ENCODE results near the gene ZMIZ2. TPM values are rescaled to one million over a fixed set of nuclear protein-coding genes. Genes with fewer than 3 reads are reported as not detected.

The ZMIZ2 gene
- total and polyA plus RNA-seq, 2 donors (not counting 1 experiment from before 2014, with no cell fraction given): 3.9 to 9.1 TPM

- Histone ChIP-seq H3K27ac (ENCODE audit: insufficient read depth, low read length) (no peak overlapping the region), H3K4me3 (replicated peaks in 1 of 4; ENCODE audit: control extremely low read depth in 1 of 4, insufficient read depth in 1 of 4, low read depth in 3 of 4, low read length in 4 of 4) (no peak overlapping the region), H3K9me3 (ENCODE audit: control insufficient read depth, insufficient read depth, low read depth, low read length) (no peaks in the 10 kb centered on the region), H3K4me2 (ENCODE audit: extremely low read depth, insufficient read depth, low read length) (no peak overlapping the region), H3K79me2 (ENCODE audit: control insufficient read depth, insufficient read depth, low read length) (peaks cover 30% of the 10 kb centered on the region), H3K9ac (ENCODE audit: insufficient read depth, low read length) (no peak overlapping the region), H3K36me3 (ENCODE audit: control insufficient read depth, insufficient read depth, low read length) (peaks cover 10% of the 10 kb centered on the region), H2AFZ (ENCODE audit: low read length) (no peak overlapping the region), H3K4me1 (ENCODE audit: control insufficient read depth, extremely low read depth, insufficient read depth, low read length) (peaks cover 2% of the 10 kb centered on the region), H4K20me1 (ENCODE audit: control insufficient read depth, extremely low read depth, insufficient read depth, low read length) (no peaks in the 10 kb centered on the region), H3K27me3 (ENCODE audit: control insufficient read depth, insufficient read depth, low read length) (no peaks in the 10 kb centered on the region)
- TF ChIP-seq EZH2 (IDR thresholded peaks at IDR 0.05; ENCODE audit: low read length, missing control alignments): no peak
- TF ChIP-seq CTCF (conservative IDR thresholded peaks at IDR 0.05 in 1 of 2, IDR thresholded peaks at IDR 0.05 in 1 of 2; ENCODE audit: low read depth in 1 of 2, low read length in 2 of 2): no peak
- no peak for DNase-seq (ENCODE audit: low read depth in 2 of 2)
Measured at GRCh38 chr7:44754802-44755697, 6.4 kb downstream of the ZMIZ2 start.

- TF ChIP-seq CTCF (conservative IDR thresholded peaks at IDR 0.05 in 1 of 2, IDR thresholded peaks at IDR 0.05 in 1 of 2; ENCODE audit: low read depth in 1 of 2, low read length in 2 of 2): no peak
- Histone ChIP-seq H3K9me3 (ENCODE audit: control insufficient read depth, insufficient read depth, low read depth, low read length) (no peaks in the 10 kb centered on the region), H3K79me2 (ENCODE audit: control insufficient read depth, insufficient read depth, low read length) (peaks cover 21% of the 10 kb centered on the region), H3K36me3 (ENCODE audit: control insufficient read depth, insufficient read depth, low read length) (peaks cover 15% of the 10 kb centered on the region), H3K27ac (ENCODE audit: insufficient read depth, low read length) (no peak overlapping the region), H3K9ac (ENCODE audit: insufficient read depth, low read length) (no peak overlapping the region), H3K4me3 (replicated peaks in 1 of 4; ENCODE audit: control extremely low read depth in 1 of 4, insufficient read depth in 1 of 4, low read depth in 3 of 4, low read length in 4 of 4) (no peak overlapping the region), H2AFZ (ENCODE audit: low read length) (no peak overlapping the region), H3K4me2 (ENCODE audit: extremely low read depth, insufficient read depth, low read length) (no peak overlapping the region), H3K27me3 (ENCODE audit: control insufficient read depth, insufficient read depth, low read length) (no peaks in the 10 kb centered on the region), H3K4me1 (ENCODE audit: control insufficient read depth, extremely low read depth, insufficient read depth, low read length) (peaks cover 2% of the 10 kb centered on the region), H4K20me1 (ENCODE audit: control insufficient read depth, extremely low read depth, insufficient read depth, low read length) (no peaks in the 10 kb centered on the region)
- DNase-seq (ENCODE audit: low read depth in 2 of 2): no peak
Measured at GRCh38 chr7:44755698-44756627, 7.3 kb downstream of the ZMIZ2 start.

- H4K20me1 ChIP-seq (ENCODE audit: control insufficient read depth, extremely low read depth, insufficient read depth, low read length): no peaks in the 10 kb centered on the region
- TF ChIP-seq EZH2 (IDR thresholded peaks at IDR 0.05; ENCODE audit: low read length, missing control alignments) (no peak), CTCF (conservative IDR thresholded peaks at IDR 0.05 in 1 of 2, IDR thresholded peaks at IDR 0.05 in 1 of 2; ENCODE audit: low read depth in 1 of 2, low read length in 2 of 2) (no peak)
- no peak for DNase-seq (ENCODE audit: low read depth in 2 of 2)
- H3K27me3 ChIP-seq (ENCODE audit: control insufficient read depth, insufficient read depth, low read length): no peaks in the 10 kb centered on the region
- no peak overlapping the region for H3K4me2 ChIP-seq (ENCODE audit: extremely low read depth, insufficient read depth, low read length)
- peaks cover 2% of the 10 kb centered on the region for H3K4me1 ChIP-seq (ENCODE audit: control insufficient read depth, extremely low read depth, insufficient read depth, low read length)
- no peak overlapping the region for H3K27ac ChIP-seq (ENCODE audit: insufficient read depth, low read length)
- H3K9me3 ChIP-seq (ENCODE audit: control insufficient read depth, insufficient read depth, low read depth, low read length): no peaks in the 10 kb centered on the region
- no peak overlapping the region for H3K4me3 ChIP-seq (replicated peaks in 1 of 4; ENCODE audit: control extremely low read depth in 1 of 4, insufficient read depth in 1 of 4, low read depth in 3 of 4, low read length in 4 of 4)
- no peak overlapping the region for H2AFZ ChIP-seq (ENCODE audit: low read length)
- peaks cover 21% of the 10 kb centered on the region for H3K79me2 ChIP-seq (ENCODE audit: control insufficient read depth, insufficient read depth, low read length)
- H3K9ac ChIP-seq (ENCODE audit: insufficient read depth, low read length): no peak overlapping the region
- H3K36me3 ChIP-seq (ENCODE audit: control insufficient read depth, insufficient read depth, low read length): peaks cover 21% of the 10 kb centered on the region
Measured at GRCh38 chr7:44756904-44757303, 8.3 kb downstream of the ZMIZ2 start.
